Measurements from ENCODE around the gene TMEM255A.

DNA sequence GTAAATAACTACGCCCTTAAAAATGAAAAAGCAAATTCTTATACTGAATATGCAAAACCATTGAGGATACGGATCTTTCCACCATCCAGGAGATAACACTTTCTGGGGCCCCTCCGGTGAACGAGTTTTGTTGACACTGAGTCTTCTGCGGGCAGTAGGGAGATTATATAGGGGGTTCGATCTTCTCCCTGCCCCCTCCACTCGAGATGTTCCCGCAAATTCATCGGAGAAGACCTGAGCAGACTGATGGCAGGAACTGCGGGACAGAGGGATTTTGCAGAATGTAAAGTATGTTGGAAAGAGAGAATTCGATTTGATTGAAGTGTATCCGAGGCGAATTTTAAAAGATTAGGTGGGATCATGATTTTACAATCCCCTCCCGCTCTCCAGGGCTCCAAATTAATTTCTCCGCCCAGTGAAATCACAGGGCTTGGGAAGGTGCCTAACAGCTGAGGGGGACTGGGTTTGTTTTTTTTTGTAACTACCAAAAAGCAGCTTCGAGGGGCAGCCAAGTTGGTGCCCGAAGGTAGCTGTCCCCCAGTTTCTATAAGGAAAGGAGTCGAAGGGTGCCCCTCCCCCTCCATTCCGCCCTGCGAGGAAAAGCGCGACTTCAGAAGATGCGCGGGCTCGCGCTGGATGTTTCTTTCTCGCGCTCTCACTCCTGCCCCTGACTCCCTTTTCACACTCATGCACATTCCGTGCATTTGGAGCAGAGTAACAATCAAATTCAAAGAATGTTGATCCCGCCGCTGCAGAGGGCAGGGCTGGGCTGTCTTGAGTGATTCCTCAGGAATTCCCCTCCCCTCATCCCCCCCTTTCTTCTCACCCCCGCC lies 1.2 kb downstream of the TMEM255A start:
- TF ChIP-seq NFRKB (IDR thresholded peaks at IDR 0.05) (no peak), SP1 (IDR thresholded peaks at IDR 0.05) (no peak), BHLHE40 (IDR thresholded peaks at IDR 0.05; ENCODE audit: borderline replicate concordance) (no peak), HDGF (IDR thresholded peaks at IDR 0.05; ENCODE audit: borderline replicate concordance) (no peak), SUZ12 (IDR thresholded peaks at IDR 0.05) (no peak), FOXA1 (IDR thresholded peaks at IDR 0.05) (no peak), FOXM1 (IDR thresholded peaks at IDR 0.05; ENCODE audit: borderline replicate concordance) (no peak), ARNT (IDR thresholded peaks at IDR 0.05) (no peak), ZNF384 (IDR thresholded peaks at IDR 0.05) (no peak), ELF4 (IDR thresholded peaks at IDR 0.05) (no peak), L3MBTL2 (conservative IDR thresholded peaks at IDR 0.05) (0 out of 2 replicates have a peak, but pooled peaks have one; percentile 1)
- TF ChIP-seq, protein P1, sequence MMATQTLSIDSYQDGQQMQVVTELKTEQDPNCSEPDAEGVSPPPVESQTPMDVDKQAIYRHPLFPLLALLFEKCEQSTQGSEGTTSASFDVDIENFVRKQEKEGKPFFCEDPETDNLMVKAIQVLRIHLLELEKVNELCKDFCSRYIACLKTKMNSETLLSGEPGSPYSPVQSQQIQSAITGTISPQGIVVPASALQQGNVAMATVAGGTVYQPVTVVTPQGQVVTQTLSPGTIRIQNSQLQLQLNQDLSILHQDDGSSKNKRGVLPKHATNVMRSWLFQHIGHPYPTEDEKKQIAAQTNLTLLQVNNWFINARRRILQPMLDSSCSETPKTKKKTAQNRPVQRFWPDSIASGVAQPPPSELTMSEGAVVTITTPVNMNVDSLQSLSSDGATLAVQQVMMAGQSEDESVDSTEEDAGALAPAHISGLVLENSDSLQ (IDR thresholded peaks at IDR 0.05), result no peak

Data from HEK293T (cell line).